Thyroid gland (tissue), 4 donors: ENCODE results near the gene FAM168B.

Source experiments
- POLR2A ChIP-seq, 2 donors: fragments of 450-650 bp; IDR thresholded peaks; one replicate each; pipeline ENCODE4 v1.6.1; 2017; ENCODE audit warnings: antibody characterized with exemption in 2 of 2, mild to moderate bottlenecking in 2 of 2, moderate library complexity in 1 of 2
- TF ChIP-seq, protein P1 (sequence below), 6 experiments: fragments of 200-600 bp in 3 of 6; fragments of 450-650 bp in 3 of 6; sonication (generic) in 3 of 6; IDR thresholded peaks; one replicate each; pipeline ENCODE4 v1.5.1; 2016 to 2019; ENCODE audit warnings: antibody characterized with exemption in 6 of 6, mild to moderate bottlenecking in 2 of 6, inconsistent platforms in 1 of 6, moderate library complexity in 1 of 6

DNA sequence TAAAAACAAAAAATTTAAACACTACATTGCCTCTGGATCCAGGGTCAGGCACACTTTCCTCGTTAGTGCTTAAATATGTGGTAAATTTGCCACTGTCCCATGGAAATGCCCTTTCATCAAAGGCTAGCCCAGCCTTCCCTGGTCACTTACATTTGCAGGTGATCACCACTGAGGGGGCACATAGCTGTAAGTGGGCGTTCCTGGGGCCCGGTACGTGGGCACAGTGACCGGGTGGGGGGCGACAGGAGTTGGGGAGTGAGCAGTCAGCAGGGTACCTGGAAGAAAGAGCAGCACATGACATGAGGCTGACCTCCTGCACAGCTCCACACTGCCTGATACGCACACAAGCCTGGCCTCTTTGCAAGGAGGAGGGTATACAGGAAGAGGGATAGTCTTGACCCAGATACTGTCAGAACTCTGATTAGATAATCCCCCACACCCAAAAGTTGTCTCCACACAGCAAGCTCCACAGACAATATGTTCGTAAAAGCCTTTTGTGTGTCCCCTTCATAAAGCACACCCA, 40.5 kb downstream of the FAM168B start:
- TF ChIP-seq, protein P1, sequence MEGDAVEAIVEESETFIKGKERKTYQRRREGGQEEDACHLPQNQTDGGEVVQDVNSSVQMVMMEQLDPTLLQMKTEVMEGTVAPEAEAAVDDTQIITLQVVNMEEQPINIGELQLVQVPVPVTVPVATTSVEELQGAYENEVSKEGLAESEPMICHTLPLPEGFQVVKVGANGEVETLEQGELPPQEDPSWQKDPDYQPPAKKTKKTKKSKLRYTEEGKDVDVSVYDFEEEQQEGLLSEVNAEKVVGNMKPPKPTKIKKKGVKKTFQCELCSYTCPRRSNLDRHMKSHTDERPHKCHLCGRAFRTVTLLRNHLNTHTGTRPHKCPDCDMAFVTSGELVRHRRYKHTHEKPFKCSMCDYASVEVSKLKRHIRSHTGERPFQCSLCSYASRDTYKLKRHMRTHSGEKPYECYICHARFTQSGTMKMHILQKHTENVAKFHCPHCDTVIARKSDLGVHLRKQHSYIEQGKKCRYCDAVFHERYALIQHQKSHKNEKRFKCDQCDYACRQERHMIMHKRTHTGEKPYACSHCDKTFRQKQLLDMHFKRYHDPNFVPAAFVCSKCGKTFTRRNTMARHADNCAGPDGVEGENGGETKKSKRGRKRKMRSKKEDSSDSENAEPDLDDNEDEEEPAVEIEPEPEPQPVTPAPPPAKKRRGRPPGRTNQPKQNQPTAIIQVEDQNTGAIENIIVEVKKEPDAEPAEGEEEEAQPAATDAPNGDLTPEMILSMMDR (IDR thresholded peaks at IDR 0.05): no peak
- no peak for TF ChIP-seq POLR2A (IDR thresholded peaks at IDR 0.05)
